Epithelial cell of proximal tubule (primary cell): Measurements from ENCODE around the gene TAS2R50. TPM values are rescaled to one million over a fixed set of nuclear protein-coding genes. Genes with fewer than 3 reads are reported as not detected.

Experiments
- DNase-seq: peaks from one replicate; pipeline ENCODE4 v3.0.0-alpha.2; 2011; ENCODE audit warnings: low read depth
- H3K4me3 ChIP-seq: 2 replicates; pipeline ENCODE4 v1.5.1; 2011; ENCODE audit warnings: low read depth, mild to moderate bottlenecking, low read length
- CTCF ChIP-seq: conservative IDR thresholded peaks from 2 replicates; pipeline ENCODE4 v1.5.1; 2012; ENCODE audit warnings: low read depth, mild to moderate bottlenecking, low read length
- total RNA-seq: library from RNA; depleted of rRNA; stranded (reverse); fragments of >200 nt; gene quantifications from 2 replicates; pipeline ENCODE4 v1.2.3, GENCODE V29; 2015

The TAS2R50 gene
- total RNA-seq, 1 donor from 2014 or later, result not detected

- no peak for DNase-seq
- no peak for TF ChIP-seq CTCF
- no peak overlapping the region for H3K4me3 ChIP-seq
Observed at GRCh38 chr12:11015775-11016430, 29.2 kb upstream of the TAS2R50 start.

- peak; percentile 52 for DNase-seq
- H3K4me3 ChIP-seq, result no peak overlapping the region
- no peak for TF ChIP-seq CTCF
Observed at GRCh38 chr12:11014234-11014633, 27.5 kb upstream of the TAS2R50 start.

- no peak for TF ChIP-seq CTCF
- H3K4me3 ChIP-seq, result no peak overlapping the region
- no peak for DNase-seq
Observed at GRCh38 chr12:11007608-11008007, 20.9 kb upstream of the TAS2R50 start.

GRCh38 chr12:10998204-10998603 lies 11.5 kb upstream of the TAS2R50 start, which contains the start of gene TAS2R20:
TSS of gene TAS2R20 (minus strand) at chr12:10998304. CDS start at chr12:10997875, 429 bp downstream.
- TF ChIP-seq CTCF, result no peak
- no peak for DNase-seq
- H3K4me3 ChIP-seq, result no peak within 1 kb of the TSS

GRCh38 chr12:10994307-10994706 lies 7.6 kb upstream of the TAS2R50 start:
- TF ChIP-seq CTCF, result no peak
- DNase-seq, result no peak
- H3K4me3 ChIP-seq, result no peak overlapping the region

GRCh38 chr12:10989107-10989506 lies 2.4 kb upstream of the TAS2R50 start:
- no peak for DNase-seq
- H3K4me3 ChIP-seq, result no peak overlapping the region
- no peak for TF ChIP-seq CTCF

GRCh38 chr12:10982244-10982643 lies 4.5 kb downstream of the TAS2R50 start:
- TF ChIP-seq CTCF, result no peak
- H3K4me3 ChIP-seq, result no peak overlapping the region
- no peak for DNase-seq
